ENCODE measurements around the gene AKAP12.

The AKAP12 gene

GRCh38 chr6:151239603-151240035, at the start of gene AKAP12:
Gene AKAP12, plus strand, starts transcription at chr6:151239967. Its CDS starts 596 bp downstream, at chr6:151240563.
- peak; percentile 70 for DNase-seq (ENCODE audit: low spot score)

- DNase-seq (ENCODE audit: low spot score), result no peak
Observed at GRCh38 chr6:151191527-151191926, 48.2 kb upstream of the AKAP12 start.

DNA sequence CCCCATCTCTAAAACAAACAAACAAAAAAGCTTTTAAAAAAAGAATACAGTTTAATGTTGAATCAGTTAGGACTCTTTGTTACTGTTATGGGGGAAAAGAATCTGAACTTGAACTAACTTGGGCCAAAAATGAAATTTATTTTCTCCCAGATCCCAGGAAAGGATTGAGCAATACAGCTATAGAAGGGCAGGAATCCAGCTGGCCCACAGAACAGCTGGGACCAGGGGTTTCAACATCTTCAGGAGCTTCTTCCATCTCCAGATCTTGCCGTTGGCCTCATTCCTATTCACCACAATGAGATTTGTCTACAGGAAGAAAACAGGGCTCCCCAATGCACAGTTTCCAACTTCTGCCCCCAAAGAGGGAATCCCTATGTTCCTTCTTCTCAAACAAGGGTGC, 43.2 kb upstream of the AKAP12 start:
- no peak for DNase-seq (ENCODE audit: low spot score)

DNA sequence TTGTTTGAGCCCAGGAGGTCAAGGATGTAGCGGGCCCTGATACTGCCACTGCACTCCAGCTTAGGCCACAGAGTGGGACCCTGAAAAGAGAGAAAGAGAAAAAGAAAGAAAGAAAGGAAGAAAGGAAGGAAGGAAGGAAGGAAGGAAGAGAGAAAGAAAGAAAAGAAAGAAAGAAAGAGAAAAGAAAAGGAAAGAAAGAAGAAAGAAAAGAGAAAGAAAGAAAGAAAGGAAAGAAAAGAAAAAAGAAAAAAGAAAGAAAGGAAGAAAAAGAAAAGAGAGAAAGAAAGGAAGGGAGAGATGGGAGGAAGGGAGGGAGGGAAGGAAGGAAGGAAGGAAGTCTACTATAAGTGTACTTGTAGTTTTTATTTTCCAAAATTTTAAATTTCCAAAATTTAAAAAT, 42.2 kb upstream of the AKAP12 start:
- DNase-seq (ENCODE audit: low spot score), result no peak

- DNase-seq (ENCODE audit: low spot score), result no peak
Observed at GRCh38 chr6:151199991-151200390, 39.8 kb upstream of the AKAP12 start.

DNA sequence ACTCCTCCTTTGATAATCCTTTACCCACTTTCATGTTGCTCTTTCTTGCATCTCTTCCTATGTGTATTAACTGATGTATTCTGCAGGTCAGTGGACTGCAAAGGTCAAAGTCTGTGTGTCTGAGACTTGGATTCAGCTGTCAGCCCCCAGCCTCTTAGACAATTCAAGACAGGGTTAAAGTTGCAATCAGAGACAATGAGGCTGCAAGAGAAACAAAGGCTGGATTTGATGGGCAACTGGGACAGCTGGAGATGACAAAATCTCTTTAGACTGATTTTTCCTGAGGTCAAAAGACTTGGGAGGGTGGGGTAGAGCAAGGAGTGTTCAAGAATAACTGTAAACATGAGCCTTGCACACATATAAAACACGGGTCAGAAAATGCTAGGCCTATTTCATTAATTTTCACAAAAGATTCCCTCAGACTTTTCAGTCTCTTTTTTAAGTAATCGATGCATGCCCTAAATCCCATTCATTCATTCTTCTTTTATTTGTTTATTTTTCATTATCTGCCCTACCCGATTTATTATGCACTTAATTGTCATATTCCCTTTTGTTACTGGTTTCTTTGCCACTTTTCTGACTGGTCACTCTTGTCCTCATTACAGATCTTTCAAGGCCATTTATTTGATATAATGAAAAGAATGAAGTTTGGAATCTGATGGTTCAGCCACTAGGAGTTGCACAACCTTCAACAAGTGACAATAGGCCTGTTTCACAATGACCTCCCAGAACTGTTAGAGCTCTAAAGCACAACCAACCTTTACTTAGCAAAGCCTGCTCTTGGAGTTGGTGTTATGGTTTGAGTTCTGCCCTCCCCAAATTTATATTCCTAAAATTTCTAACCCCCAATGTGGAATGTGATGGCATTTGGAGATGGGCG, 33.8 kb upstream of the AKAP12 start:
- DNase-seq (ENCODE audit: low spot score), result no peak

DNA sequence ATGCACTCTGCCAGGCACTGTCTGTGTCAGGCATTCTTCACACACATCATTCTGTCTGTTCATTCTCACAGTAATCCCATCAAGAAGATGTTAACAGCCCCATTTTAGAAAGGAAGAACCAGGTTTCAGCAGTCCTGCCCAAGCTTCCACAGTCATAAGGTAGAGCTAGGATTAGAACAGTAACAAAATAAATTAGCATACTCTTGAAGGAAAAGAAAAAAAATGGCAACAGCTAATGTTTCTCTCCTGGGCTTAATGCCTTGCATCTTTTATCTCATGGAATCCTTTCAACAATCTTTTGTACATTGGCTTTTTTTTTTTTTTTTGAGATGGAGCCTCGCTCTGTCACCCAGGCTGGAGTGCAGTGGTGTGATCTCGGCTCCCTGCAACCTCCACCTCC, 32.1 kb upstream of the AKAP12 start:
- DNase-seq (ENCODE audit: low spot score), result no peak

DNA sequence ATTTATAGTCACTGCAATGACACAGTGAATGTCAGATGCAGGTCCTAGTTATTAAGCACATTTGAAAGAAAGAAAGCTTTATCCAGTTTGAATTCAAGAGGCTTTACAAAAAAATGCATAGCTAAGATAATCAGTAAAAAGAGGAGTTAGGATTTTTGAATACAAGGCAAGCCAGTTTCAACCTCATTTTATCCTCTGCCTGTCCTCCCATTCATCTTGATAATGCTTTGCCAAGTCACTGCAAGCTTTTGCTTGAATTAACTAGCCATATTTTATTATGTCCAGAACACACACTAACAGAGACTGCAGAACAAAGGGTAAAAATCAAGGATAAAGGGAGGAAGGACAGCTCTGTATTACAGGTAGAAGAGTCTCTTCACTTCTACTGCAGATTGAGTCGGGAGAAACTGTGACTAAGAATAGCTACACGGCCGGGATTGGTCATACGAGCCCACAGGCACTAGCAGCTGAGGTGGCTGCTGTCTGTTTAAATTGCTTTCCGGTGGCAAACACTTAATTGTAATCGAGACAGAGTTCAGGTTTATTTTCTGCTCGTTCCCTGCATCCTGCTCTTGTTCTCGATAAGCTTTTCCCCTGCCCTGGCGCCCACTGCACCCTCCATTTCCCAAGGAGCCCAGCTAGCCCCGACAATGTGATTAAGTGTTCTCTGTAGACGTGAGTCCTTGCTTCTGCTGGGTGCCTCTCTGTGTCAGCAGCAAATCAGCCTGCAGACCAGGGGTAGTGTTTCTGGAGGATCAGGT, 30.5 kb upstream of the AKAP12 start:
- peak; percentile 22 for DNase-seq (ENCODE audit: low spot score)

DNA sequence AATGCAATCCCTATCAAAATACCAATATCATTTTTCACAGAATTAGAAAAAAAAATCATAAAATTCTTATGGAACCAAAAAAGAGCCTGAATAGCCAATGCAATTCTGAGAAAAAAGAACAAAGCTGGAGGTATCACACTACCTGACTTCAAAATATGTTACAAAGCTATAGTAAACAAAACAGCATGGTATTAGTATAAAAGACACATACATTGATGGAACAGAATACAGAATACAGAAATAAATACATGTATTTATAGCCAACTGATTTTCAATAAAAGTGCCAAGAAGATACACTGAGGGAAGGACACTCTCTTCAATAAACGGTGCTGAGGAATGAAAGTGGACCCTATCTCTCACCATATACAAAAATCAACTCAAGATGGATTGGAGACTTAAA, 28.7 kb upstream of the AKAP12 start:
- no peak for DNase-seq (ENCODE audit: low spot score)

DNA sequence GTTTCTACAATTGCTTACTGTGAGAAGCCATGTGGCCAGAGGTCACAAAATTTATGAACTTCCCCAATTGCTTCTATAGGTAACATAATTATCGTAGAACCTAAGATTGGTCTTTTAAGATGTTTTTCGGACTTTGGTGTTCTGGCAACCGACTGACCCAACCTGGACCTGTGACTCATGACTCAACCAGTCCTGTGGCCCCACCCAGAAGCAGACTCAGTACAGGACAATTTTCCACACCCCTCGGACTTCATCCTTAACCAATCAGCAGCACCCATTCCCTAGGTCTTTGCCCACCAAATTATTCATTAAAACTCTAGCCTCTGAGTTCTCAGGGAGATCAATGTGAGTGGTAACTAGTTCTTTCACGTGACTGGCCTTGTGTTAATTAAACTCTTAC, 26.4 kb upstream of the AKAP12 start:
- no peak for DNase-seq (ENCODE audit: low spot score)

- no peak for DNase-seq (ENCODE audit: low spot score)
Observed at GRCh38 chr6:151215999-151216398, 23.8 kb upstream of the AKAP12 start.

GRCh38 chr6:151216804-151217203, 23.0 kb upstream of the AKAP12 start:
- DNase-seq (ENCODE audit: low spot score), result no peak

DNA sequence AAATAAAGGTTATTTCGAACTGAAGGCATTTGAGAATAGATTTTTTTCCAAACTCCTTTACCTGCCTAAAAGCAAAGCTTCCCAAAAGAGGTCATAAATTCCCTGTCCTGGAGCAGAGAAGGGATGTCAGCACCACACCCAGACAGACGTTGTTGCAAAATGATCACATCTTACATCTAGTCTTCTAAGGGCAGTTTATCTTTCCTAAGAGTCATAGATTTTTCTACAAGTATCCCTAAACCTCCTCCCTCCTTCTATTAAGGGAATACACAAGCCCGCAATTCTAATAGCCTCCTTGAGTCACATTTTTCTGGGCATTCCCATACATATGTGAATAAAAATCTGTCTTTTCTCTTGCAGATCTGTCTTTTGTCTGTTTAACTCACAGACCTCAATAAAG, 20.6 kb upstream of the AKAP12 start:
- no peak for DNase-seq (ENCODE audit: low spot score)

- DNase-seq (ENCODE audit: low spot score), result no peak
Observed at GRCh38 chr6:151224076-151224475, 15.7 kb upstream of the AKAP12 start.

GRCh38 chr6:151225919-151226318, 13.8 kb upstream of the AKAP12 start:
- no peak for DNase-seq (ENCODE audit: low spot score)

DNA sequence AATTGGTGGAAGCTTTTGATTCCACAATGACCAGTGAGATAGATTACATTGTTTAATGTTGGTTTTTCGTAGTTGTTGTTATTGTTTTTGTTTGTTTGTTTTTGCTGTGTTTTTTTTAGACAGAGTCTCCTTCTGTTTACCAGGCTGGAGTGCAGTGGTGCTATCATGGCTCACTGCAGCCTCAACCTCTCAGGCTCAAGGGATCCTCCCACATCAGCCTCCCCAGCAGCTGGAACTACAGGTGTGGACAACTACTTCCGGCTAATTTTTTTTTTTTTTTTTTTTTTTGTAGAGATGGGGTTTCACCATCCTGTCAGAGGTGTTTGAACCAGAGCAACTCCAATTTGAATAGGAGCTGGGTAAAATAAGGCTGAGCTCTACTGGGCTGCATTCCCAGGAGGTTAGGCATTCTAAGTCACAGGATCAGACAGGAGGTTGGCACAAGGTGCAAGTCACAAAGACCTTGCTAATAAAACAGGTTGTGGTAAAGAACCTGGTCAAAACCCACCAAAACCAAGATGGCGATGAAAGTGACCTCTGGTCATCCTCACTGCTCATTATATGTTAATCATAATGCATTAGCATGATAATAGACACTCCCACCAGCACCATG, 10.9 kb upstream of the AKAP12 start:
- DNase-seq (ENCODE audit: low spot score), result no peak

DNA sequence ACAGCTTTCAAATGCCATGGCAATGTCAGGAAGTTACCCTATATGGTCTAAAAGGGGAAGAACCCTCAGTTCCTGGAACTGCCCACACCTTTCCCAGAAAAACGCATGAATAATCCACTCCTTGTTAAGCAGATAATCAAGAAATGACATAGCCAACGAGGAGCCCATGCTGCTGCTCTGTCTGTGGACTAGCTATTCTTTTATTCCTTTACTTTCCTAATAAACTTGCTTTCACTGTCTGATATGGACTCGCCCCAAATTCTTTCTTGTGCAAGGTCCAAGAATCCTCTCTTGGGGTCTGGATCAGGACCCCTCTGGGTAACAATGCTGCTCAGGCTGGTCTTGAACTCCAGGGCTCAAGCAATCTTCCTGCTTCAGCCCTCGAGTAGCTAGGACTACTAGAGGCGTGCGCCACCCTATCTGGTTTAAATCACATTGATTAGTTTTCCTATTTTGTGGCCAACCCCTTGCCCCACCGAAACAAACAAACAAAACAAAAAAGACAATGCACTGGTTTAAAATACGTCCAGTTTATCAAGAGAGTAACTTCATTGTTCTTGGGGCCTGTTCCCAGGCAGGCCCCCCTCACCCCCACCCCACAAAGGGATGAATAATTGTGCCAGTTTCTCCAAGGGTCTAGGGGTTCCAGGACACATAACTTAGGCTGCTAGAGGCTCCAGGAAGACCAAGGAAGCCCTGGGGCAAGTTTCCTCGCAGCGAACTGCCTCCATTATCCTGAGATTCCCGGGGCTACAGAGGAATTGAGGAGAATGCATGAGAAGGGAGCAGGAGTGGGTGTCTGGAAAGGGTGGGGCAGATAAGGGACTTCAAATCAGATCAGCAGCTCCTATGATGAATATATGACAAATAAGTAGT, 10.1 kb upstream of the AKAP12 start:
- DNase-seq (ENCODE audit: low spot score), result no peak

DNA sequence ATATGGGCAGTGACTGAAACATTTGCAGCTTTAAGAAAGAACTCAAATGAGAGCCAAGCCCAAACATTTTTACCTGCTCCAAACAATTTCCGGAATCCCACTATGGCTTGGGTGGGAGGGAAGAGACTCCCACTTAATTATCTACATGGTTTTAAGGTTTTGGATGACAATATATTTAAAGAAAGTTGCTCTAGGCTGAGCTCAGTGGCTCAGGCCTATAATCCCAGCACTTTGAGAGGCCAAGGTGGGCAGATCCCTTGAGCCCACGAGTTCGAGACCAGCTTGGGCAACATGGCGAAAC, 9.5 kb upstream of the AKAP12 start:
- DNase-seq (ENCODE audit: low spot score), result no peak

GRCh38 chr6:151232899-151233298, 6.9 kb upstream of the AKAP12 start:
- no peak for DNase-seq (ENCODE audit: low spot score)

GRCh38 chr6:151233731-151234130, 6.0 kb upstream of the AKAP12 start:
- DNase-seq (ENCODE audit: low spot score), result no peak

GRCh38 chr6:151236668-151237401, 2.9 kb upstream of the AKAP12 start:
- no peak for DNase-seq (ENCODE audit: low spot score)

Data from kidney capillary endothelial cell (primary cell).